Endometrial microvascular endothelial cells (primary cell): ENCODE data around the gene SPOCK3. TPM values are rescaled to one million over a fixed set of nuclear protein-coding genes. Genes with fewer than 3 reads are reported as not detected.

Experiments used
- in situ Hi-C: cut with HindIII; loops from 2 replicates; pipeline ENCODE4 v1.10.0; 2017; ENCODE audit warnings: low sequenced_read_pairs, low pct_unique_long_range_greater_than_20kb; ENCODE audit errors: inconsistent ontology term
- total RNA-seq: library from RNA; depleted of rRNA; stranded (reverse); fragments of >200 nt; gene quantifications from one replicate; pipeline ENCODE4 v1.2.3, GENCODE V29; 2015; ENCODE audit errors: inconsistent ontology term

The SPOCK3 gene
- total RNA-seq, 1 donor from 2014 or later = not detected

- in situ Hi-C loops = no loop called here
These were observed 51.3 kb downstream of the SPOCK3 start for GRCh38 chr4:167183036-167183435.

DNA sequence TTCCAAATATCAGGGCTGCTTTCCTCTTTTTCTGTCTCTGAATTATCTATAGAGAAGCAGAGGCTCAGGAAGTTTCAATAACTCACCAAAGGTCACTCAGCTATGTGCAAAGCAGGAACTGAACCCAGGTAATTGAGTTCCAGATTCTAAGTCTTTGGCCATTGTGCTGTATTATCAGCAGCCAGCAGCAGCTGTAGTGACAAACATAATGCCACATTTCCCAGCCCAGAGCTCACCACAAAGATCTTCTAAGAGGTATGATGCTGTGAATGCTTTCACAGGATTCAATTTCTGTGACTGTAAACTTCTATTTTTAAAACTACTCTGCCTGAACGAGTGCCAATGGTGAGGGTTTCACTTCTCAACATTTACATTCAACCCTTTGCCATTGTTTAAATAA is 56.4 kb downstream of the SPOCK3 start:
- in situ Hi-C loops = no loop called here

DNA sequence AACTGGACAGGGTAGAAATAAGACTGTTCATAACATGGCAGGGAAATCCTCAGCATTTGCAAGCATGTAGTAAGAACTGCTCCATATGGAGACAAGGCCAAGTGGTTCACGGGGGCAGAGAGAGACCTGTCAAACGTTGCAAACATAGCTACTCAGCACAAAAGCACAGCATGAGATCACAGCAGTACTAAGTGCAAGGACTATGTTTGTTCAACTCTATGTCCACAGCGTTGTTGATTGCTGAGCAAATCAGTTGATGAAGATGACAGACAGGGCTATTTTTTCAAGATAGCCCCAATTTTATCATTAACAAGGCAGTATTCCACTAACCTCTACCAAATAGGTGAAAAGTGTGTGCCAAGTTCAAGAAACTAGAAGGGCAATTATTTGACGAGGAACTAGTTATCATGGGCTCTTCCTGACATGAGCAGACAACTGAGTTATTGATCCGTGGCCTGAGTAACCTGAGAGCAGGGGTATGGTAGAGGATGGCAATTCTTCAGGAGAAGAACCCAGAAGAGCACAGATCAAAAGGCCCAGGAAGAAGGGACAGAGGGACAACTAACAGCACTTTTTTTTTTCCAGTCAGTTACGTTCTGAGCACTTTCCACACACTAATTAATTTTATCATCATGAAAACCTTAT is 57.4 kb downstream of the SPOCK3 start:
- in situ Hi-C loops = no loop called here

DNA sequence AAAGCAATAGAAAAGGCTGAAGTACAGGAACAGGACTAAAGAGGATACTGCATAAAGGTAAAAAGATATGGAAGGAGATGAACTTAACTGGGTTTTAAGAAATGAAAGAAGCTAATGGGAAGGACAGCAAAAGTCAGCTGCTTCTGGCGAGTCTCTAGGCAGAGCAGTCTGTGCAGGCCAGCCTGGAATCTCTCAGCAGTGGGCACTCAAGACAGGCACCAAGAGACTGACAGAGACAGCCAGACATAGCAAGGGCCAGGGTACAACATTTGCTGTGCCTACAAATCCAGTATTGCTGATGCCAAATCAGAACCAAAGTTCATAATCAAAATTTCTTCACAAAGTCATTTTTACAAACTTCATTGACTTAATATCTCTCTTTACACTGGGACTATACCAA is 62.4 kb downstream of the SPOCK3 start:
- in situ Hi-C loops = no loop called here

GRCh38 chr4:167168611-167169010 is 65.7 kb downstream of the SPOCK3 start:
- in situ Hi-C loops = no loop called here

DNA sequence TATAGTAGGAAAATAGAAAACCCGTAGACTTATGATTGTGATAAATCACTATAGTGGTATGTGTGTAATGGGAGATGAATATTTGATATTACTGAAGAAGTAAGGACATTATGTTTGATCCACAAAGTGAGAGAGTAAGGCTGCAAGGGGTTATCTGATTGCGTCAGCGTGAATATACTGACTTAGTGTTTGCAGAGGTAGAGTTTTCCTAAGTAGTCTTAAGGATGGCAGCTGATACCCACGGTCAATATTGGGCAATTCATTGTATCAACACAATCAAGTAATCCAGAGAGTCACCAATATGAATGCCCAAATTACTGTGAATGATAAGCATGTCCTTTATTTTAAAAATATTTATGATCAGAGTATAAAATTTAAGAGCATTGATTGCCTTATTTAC is 83.7 kb downstream of the SPOCK3 start:
- in situ Hi-C loops = no loop called here

DNA sequence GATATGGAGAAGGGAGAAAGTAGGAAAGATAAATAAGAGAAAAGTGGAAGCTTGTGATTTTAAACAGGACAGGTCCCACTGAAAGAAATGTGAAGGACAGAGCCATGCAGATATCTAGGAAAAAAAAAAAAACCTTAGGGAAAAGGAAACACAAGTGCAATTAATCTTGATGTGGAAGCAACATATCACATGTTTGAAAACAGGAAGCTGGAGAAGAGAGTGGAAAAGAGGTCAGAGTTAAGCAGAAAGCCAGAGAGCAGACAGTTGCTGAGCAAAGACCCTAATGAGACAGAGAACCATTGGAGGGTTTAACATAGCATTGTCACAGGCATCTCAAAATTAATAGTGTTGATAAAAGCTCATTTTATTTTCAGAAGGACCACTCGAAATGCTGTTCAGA is 89.7 kb downstream of the SPOCK3 start:
- in situ Hi-C loops = no loop called here

DNA sequence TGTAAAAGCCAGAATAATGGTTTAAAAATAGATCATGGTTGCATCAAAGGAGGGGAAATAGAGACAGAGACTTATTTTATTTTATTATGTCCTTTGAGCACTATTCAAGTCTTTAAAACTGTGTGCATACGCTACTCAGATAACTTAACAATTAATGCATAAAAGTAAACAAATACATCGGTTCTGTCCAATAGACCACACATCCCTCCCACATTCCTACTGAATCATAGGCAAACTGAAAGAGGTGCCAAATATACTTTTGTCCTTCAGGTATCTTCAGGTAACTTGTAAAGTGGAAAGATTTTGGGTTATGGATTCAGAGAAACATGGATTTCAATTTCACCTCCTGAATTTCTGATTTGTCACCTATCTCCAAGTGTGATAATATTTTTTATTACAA is 91.3 kb downstream of the SPOCK3 start:
- in situ Hi-C loops = no loop called here

- in situ Hi-C loops = no loop called here
These were observed 98.0 kb downstream of the SPOCK3 start for GRCh38 chr4:167136270-167136669.

DNA sequence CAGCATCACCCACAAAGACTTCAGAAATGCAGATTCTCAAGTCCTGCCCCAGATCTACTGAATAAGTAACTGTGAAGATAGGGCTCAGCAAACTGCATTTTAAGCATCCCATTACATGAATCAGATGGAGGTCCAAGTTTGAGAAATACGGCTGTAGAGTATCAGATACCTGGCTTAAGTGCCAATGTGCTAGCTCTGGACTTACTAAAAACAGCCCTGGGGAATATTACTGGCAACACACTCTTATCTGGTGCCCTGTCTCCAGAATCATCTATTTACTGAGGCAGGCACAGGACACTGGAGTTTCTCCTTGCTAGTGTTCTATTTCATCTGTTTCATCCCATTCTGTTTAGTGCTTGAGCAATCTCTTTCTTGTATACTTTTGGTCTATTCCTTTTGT is 105.1 kb downstream of the SPOCK3 start:
- in situ Hi-C loops = no loop called here

DNA sequence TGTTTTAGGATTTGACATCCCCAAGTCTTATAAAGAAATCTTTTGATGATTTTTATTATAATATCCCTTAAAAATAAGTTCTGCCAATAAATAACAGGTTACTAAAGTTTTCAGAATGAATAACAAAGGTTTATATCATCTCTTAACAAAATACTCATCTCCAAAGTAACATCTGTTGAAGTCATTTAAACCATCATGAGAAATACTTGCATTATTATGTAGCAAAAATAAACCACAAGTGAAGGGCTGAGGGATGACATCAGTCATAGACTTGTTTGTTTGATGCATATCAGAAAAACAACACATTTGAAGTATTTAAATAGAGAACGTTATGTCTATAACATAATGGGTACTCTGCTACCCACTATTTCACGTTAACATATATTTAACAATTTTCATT is 114.9 kb downstream of the SPOCK3 start:
- in situ Hi-C loops = no loop called here

DNA sequence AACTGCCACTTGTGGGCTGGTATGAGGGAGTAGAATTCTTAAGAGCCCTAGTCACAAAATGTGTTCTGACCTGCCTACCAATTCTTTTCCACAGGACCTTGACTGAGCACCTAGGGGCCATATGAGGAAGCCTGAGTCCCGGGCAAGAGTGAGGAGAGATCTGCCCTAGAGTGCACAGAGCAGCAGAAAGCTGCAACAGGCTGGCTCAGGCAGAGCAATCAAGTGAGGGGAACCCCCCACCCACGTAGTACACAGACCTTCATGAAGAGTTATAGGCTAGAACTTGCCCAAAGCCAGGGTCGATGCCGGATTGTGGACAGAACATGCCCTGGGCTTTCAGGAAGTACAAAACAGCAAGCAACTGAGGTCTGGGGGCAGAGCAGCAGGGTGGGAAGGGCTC is 117.0 kb downstream of the SPOCK3 start:
- in situ Hi-C loops = no loop called here

DNA sequence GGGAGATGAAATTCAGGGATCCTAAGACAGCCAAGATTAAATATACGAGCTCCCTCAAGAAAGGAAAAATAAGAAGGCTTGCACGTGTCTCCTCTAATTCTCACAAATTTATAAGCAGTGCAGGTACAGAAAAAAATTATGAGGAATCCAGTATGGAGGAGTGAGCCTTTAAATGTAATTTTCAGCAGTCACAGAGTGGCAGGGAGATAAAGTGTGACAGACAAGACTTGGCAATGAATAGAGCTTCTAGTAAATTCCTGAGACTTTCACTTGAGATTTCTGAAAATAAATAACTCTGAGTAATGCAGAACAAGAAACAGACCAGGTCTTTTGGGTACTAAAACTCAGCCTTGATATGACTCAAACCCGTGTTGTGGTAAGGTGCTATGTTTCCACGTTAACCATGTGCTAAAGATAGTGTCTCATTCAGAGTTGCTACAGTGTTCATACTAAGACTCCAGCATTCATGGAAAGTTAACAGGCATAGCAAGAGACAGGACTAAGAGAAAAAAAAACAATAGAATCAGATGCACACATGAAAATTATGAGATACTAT is 119.8 kb downstream of the SPOCK3 start:
- in situ Hi-C loops = no loop called here

DNA sequence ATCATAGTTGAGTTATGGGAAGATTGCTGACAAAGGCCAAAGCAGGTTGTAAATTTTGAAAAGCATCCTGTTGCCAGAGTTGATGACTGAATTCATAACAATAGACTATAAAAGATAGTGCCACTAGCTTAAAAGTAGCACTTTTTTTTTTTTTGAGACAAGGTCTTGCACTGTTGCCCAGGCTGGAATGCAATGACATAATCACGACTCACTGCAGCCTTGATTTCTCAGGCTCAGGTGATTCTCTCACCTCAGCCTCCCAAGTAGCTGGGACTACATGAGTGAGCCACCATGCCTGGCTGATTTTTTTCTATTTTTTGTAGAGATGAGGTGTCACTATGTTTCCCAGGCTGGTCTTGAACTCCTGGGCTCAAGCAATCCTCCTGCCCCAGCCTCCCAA is 122.7 kb downstream of the SPOCK3 start:
- in situ Hi-C loops = no loop called here

GRCh38 chr4:167111092-167111491 is 123.2 kb downstream of the SPOCK3 start:
- in situ Hi-C loops = no loop called here

DNA sequence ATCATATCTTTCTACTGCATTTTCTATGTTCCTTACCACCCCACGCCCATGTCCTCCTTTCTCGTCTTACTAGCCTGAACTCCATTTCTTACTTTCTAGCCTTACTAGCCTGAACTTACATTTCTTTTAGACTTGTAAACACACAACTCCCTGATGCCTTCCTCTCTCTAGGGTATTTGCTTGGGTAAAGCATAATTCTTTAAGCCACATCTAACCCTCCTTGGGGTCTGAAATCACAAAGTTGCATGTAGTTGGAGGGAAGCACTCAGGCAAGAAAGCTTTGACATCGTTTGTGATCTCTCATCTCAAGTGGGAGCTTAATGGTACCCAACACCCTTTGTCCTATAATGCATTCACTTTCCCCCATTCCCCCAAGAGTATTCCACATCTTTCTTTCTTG is 124.4 kb downstream of the SPOCK3 start:
- in situ Hi-C loops = no loop called here

DNA sequence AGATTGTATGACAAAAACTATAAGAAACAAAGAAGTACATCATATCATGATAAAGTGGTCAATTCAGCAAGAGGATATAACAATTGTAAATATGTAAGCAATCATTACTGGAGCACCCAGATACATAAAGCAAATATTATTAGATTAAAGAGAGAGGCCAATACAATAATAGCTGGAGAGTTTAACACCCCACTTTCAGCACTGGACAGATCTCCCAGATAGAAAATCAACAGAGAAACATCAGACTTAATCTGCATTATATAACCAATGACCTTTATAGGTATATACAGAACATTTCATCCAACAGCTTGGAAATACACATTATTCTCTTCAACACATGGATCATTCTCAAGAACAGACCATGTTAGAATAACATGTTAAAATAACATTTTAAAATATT is 128.4 kb downstream of the SPOCK3 start:
- in situ Hi-C loops = no loop called here

DNA sequence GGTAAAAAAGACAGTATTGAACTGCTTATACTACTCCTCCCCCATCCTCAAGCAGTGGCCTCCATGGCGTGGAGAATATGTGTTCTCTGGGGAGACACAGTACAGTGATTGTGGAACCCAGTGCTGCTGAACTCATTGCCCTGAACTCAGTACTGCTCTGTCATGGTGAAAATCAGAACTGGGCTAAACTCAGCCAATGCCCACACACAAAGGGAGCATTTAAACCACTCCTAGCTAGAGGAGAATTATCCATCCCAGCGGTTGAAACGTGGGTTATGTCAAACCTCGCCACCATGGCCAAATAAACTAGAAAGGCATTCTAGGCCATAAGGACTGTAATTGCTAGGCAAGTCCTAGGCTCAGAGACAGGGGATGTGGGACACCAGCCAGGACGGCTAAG is 131.8 kb downstream of the SPOCK3 start:
- in situ Hi-C loops = no loop called here

GRCh38 chr4:167101035-167101434 is 133.3 kb downstream of the SPOCK3 start:
- in situ Hi-C loops = no loop called here

- in situ Hi-C loops = no loop called here
These were observed 134.2 kb downstream of the SPOCK3 start for GRCh38 chr4:167100120-167100519.

GRCh38 chr4:167088115-167088514 is 146.2 kb downstream of the SPOCK3 start:
- in situ Hi-C loops = no loop called here
